Raji (cell line): ENCODE measurements around the gene LRRC14B.

Experiments used
- POLR2A ChIP-seq: IDR thresholded peaks from 2 replicates; pipeline ENCODE4 v1.6.1; 2011; ENCODE audit warnings: low read depth, low read length, control low read depth; ENCODE audit not compliant: insufficient read depth

Gene LRRC14B

DNA sequence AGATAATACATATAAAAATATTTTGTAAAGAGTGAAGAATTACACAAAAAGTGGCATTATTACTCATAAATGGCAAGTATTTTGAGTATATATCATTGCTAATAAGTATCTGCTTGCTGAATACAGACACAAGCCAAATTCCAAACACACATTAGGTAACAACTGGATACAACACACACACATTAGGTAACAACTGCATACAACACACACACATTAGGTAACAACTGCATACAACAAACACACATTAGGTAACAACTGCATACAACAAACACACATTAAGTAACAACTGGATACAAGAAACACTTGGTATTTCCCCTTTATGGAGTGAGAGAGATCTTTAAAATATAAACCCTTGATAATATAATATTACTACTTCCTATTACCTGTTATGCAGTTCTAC lies 13.2 kb downstream of the LRRC14B start:
- TF ChIP-seq POLR2A = no peak

DNA sequence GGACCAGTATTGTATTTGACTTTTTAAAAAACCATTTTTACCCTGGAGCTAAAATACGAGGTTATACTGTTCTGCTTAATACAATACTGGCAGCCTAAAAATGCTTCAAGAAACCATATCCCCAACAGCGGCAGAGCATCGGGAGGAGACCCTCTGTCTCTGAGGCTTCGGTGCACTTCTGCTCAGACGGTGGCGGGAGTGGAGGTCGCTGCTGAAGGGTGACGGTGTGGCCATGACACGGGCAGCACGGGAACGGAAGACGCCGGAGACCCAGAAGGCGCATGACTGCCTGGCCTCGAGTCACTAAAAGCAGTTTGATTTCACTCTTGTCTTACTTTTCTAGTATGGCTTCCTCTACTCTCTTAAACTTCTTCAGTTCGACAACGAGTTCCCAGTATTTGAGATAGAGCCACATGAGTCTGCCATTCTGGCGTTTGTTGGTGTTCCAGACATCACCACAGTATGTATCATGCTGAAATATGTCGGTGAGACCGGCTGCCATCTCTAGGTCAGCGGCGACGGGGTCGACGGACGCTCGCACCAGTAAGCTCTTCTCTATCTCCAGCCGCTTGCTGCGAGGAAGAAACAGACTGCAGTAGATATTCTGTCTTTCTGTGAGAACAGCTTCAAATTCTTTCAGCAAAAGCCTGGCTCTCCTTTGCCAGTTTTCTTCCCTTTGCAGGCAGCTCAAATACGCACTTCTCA lies 13.8 kb downstream of the LRRC14B start:
- TF ChIP-seq POLR2A = no peak

DNA sequence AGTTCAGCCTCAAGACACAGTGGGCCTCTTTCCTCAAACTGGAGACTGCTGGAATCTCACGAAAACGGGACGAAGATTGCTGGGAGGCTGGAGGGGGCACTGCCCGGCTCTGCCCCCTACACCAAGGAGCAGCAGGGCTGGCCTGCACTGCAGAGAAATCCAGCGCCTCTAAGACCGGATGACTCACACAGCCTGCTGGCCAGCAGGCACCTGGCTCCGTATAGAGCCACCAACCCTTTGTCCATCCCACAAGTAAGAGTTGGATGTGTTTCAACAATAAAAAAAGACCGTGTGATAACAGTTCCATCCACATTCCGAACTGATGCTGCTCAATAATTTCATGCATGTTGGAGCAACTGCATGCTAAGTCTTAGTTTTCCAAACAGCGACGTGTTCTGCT lies 15.1 kb downstream of the LRRC14B start:
- no peak for TF ChIP-seq POLR2A

DNA sequence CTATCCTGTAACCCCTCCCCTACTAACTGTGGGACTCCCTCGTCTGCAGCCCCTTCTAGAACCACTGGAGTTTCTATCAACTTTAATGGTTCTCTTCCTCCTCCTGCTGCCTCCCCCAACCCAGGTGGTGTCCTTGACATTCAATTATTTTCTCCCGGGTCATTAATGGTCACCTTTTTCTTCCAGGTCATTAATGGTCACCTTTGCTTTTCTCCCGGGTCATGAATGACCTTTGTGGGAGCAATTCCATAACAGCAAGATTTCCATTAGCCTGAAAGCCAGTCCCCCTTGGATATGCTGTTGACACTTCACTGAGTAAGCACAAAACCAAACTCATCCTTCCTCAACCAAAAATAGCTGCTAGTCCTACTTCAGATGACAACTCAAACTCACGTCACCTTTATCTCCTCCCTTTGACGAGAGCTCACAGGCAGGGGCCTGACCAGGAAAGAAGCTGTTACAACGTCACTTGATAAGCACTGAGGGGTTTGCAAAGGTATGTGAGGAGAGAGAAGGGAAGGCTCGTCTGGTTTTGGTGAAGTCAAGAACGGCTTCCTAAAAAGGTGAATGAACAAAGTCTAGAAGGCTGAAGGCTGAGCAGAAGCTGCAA lies 15.7 kb downstream of the LRRC14B start:
- no peak for TF ChIP-seq POLR2A

DNA sequence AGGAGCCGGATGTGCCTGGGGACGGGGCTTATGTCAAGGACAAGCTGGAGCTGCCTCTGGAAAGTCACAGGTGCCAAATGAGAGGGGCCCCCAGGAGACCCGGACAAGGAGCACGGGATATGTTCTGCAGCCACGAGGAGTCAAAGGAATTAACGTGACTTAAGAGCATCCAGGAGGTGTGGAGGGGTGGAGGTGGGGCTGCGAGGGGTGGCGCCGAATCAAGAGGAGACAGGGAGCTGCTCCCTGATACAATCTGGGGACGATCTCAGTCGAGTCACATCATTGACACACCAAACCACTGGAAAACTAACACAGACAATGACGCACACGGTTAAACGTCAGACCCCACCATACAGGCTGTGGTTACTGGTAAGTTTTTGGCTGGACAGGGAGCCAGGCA lies 16.3 kb downstream of the LRRC14B start:
- TF ChIP-seq POLR2A = no peak

DNA sequence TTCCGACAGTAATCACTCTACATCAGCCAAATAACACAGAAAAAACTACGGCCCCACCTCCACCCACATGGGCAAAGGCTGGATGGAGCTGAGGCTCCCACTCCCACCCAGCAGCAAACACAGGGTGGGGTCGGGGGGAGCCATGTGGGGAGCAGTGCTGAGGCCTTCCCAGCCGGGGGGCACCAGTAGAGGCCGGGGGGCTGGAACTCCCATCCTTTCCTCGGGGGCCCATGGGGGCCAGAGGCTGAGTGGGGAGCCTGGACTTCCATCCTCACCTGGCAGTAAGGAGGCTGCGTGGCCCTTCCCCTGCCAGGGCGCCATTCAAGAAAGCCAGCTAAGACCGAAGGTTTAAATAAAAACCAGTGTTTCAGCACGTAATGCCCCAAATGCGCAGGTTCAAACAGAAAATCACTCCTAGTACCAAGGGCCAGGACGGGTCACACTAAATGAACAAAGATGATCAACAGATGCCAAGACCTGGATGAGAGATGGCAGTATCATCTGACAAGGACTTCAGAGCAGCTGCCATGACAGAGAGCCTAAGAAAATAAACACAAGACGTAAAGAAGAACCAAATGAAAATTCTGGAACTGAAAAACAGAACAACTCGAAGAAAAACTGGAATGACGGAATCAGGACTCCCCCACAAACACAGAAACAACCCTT lies 17.3 kb downstream of the LRRC14B start:
- TF ChIP-seq POLR2A = no peak

DNA sequence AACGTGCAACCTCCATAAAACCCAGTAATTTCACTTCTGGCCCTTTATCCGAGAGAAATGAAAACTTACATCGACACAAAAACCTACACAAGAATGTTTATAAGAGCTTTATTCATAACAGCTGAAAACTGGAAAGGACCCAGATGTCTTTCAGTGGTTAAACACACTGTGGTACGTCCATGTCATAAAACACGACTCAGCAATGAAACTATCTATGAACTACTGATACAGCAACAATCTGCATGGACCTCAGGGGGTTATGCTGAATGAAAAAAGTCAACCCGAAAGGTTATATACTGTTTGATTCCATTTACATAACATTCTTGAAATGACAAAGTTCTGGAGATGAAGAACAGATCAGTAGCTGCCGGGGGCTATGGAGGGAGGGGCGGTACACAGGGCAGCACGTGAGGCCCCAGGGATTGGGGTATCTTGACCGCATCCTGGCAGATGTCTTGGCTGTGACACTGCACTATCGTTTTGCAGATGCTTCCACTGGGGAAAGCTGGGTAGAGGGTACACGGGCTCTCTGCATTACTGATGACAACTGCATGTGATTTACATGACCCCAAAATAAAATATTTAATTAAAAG lies 22.6 kb downstream of the LRRC14B start:
- no peak for TF ChIP-seq POLR2A

DNA sequence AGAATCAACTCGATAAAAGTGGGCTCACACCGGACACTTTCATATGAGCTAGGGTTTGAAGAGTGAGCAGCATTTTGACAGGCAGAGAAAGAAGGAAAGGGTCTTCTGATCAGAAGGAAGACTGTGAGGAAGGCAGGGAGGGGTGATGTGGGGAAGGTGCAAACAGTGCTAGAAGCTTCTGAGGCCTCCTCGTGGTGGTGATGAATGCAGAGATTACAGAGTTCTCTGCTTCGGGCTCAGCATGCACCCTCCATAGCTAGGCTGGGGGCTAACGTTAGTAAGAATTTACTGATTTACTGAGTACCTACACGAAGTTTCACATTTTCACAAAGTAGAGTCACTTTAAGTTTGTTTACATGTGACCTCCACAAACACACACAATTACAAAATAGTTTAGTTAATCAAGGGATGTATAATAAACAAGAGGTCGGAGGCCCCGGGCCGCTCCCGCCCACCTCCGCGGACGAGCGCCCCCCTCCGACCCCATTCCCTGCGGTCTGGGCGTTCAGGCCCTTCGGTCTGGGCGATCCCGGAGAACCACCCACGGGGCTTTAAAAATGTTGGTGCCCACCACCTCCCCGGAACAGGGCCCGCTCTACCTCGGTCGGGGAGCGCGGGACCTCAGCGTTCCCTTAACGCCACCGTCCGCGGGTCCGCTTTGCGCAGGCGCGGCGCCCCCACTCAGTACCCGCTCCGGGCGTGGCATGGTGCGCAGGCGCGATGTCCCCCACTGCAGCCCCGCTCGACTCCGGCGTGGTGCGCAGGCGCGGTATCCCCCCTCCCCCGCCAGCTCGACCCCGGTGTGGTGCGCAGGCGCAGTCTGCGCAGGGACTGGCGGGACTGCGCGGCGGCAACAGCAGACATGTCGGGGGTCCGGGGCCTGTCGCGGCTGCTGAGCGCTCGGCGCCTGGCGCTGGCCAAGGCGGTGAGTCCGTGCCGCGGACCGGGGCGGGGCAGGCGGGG lies 26.5 kb downstream of the LRRC14B start, which contains the start of the genes CCDC127 and SDHA:
Gene CCDC127, minus strand, starts transcription at position 660 of the 963 bp plus-strand sequence. CDS start 1,304 bp downstream, outside the sequence.
Gene SDHA, plus strand, starts transcription at position 827 of the 963 bp plus-strand sequence. Its CDS starts 36 bp downstream, at position 863.
- TF ChIP-seq POLR2A = peak; percentile 78

DNA sequence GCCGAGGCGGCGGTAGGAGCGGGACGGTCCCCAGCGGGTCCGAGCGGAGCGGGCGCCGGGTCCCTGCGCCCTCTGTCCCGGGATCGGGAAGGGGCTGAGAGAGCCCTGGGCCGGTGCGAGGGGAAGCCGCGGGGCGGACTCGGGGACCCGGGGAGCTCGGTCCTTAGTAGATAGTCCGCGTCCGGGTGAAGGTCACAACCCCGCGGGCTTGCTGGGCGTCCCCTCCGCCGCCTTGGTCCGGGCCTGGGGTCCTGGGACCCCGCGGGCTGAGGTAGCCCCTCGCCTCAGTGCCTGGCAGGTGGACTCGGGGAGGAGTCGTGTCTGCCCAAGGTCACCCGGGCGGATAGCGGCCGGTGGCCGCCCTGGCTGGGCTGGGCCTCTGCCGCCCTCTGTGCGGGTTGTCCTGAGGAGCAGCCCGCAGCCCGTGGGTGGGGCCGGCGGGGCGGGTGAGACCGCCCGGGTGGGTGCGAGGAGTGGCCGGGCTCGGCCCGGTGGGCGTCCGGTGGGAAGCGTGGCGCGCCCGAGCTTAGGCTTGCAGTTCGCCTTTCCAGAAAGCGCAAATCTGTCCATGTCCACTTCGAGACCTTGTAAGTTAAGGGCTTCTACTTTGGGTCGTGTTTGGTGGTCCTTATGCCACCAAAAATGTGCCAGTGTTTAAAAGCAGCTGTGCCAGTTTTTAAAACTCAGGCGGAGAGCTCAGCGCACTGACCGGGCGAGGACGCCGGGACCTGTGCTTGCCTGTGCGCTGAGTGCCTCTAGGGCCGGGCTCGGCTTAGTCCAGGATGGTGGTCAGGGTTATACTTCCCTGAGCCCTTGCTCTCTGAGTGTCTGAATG lies 27.4 kb downstream of the LRRC14B start:
- TF ChIP-seq POLR2A = no peak

DNA sequence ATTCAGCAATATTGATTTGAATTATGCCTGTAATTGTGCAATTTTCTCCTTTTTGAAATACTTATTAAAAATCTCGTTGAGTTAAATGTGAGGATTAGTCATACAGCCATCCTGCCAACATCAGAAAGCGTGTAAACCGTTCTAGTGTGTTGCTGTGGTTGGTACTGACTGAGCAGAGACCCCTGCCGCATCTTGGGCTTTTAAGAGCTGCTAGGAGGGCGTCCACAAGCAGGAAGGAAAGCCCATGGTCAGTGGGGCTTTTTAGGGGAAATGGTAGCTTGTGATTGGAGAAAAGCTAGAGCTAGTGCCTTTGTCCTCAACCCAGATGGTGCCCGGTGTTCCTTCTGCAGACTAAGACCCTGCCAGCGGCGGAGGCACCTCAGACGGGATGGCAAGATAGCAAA lies 28.2 kb downstream of the LRRC14B start:
- TF ChIP-seq POLR2A = no peak

DNA sequence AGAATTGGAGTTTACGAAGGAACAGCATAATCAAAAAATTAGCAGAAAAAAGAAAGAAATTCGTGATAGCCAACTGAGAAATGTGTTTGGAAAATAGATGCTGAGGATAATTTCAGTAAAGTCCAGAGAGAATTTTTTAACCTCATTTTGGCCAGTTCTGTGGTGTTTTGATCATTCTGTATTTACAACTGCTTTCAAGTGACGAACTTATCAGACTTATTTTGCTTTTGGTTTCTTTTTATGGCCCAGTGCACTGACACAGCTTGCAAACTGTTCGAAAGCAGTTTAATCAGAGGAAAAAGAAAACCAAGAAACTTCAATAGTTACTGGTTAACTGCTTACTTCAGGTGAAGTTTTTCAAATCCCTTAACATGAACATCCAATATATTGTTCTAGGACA lies 28.7 kb downstream of the LRRC14B start:
- no peak for TF ChIP-seq POLR2A

DNA sequence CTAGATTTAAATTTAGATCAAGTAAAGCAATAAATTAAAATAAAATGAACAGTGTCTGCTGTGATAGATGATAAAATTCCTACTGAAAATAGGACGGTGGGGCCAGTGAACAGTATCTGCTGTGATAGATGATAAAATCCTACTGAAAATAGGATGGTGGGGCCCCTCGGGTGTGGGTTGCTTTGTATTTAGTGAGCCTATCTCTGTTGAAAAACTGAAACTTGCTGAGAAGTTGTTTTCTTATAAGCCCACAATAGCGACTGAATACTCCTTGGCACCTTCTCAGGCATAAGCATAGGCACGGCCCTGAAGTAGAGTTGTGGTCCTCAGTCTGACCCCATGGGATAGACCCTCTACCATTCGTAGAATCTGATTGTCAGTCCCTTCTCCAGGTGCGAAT lies 32.5 kb downstream of the LRRC14B start:
- no peak for TF ChIP-seq POLR2A

DNA sequence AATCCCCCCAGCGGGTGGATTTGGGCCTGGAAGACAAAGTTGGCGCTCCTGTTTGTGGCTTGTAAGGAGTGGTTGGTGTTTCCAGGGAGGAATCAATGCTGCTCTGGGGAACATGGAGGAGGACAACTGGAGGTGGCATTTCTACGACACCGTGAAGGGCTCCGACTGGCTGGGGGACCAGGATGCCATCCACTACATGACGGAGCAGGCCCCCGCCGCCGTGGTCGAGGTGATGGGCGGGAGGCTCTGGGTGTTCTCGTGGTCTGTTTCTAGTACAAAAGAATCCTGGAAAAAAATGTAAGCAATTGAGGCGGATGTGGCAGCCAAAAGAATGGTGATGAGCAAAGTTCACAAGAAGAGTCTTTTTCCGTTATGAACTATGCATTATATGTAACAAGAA lies 34.0 kb downstream of the LRRC14B start:
- no peak for TF ChIP-seq POLR2A

DNA sequence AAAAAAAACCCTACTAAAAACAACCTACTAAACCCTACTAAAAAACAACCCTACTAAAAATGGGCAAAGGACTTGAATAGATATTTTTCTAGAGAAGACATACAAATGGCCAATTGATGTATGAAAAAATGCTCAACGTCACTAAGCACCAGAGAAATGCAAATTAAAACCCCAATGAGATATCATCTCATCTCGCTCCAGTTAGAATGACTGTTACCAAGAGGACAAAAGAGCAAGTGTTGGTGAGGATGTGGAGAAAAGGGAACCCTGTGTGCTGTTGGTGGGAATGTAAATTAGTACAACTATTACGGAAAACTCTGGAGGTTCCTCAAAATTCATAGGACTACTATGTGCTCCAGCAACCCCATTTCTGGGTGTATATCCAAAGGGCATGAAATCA lies 37.6 kb downstream of the LRRC14B start:
- TF ChIP-seq POLR2A = no peak
